H9 (cell line): Measurements from ENCODE around the gene TK2. TPM values are rescaled to one million over a fixed set of nuclear protein-coding genes. Genes with fewer than 3 reads are reported as not detected.

Experiments used
- DNase-seq: peaks from one replicate; pipeline ENCODE4 v3.0.0-alpha.2; 2017
- H2AFZ ChIP-seq: one replicate; pipeline ENCODE4 v1.6.1; 2013; ENCODE audit warnings: mild to moderate bottlenecking, low read length, control low read depth, moderate library complexity
- H2AK5ac ChIP-seq: 2 replicates; pipeline ENCODE4 v1.6.1; 2013; ENCODE audit warnings: low read length, control low read depth, mixed read lengths; ENCODE audit not compliant: insufficient read length
- H2BK120ac ChIP-seq: one replicate; pipeline ENCODE4 v1.6.1; 2013; ENCODE audit warnings: low read depth, mild to moderate bottlenecking, low read length, control low read depth, inconsistent platforms; ENCODE audit not compliant: poor library complexity, severe bottlenecking
- H2BK12ac ChIP-seq: 2 replicates; pipeline ENCODE4 v1.6.1; 2013; ENCODE audit warnings: low read length, control low read depth, mixed read lengths, low read depth; ENCODE audit not compliant: insufficient read length
- H2BK15ac ChIP-seq: 2 replicates; pipeline ENCODE4 v1.6.1; 2013; ENCODE audit warnings: low read depth, low read length, control low read depth
- H2BK20ac ChIP-seq: one replicate; pipeline ENCODE4 v1.6.1; 2013; ENCODE audit warnings: low read depth, mild to moderate bottlenecking, low read length, control low read depth, inconsistent platforms; ENCODE audit not compliant: poor library complexity, severe bottlenecking
- H2BK5ac ChIP-seq: 2 replicates; pipeline ENCODE4 v1.6.1; 2013; ENCODE audit warnings: low read length, control low read depth, mixed read lengths; ENCODE audit not compliant: insufficient read length
- H3K14ac ChIP-seq: 2 replicates; pipeline ENCODE4 v1.6.1; 2013; ENCODE audit warnings: low read length, control low read depth; ENCODE audit not compliant: insufficient read depth
- H3K18ac ChIP-seq: 2 replicates; pipeline ENCODE4 v1.6.1; 2013; ENCODE audit warnings: low read depth, mild to moderate bottlenecking, mixed read lengths, low read length, control low read depth; ENCODE audit not compliant: insufficient read length
- H3K23ac ChIP-seq: 2 replicates; pipeline ENCODE4 v1.6.1; 2013; ENCODE audit warnings: low read length, control low read depth, mixed read lengths, low read depth; ENCODE audit not compliant: insufficient read length
- H3K23me2 ChIP-seq: 2 replicates; pipeline ENCODE4 v1.6.1; 2013; ENCODE audit warnings: low read depth, mild to moderate bottlenecking, mixed read lengths, low read length, control low read depth; ENCODE audit not compliant: insufficient read length, poor library complexity, severe bottlenecking
- H3K27ac ChIP-seq: 2 replicates; pipeline ENCODE4 v1.5.1; 2013; ENCODE audit warnings: low read length, control low read depth, mixed read lengths, low read depth; ENCODE audit not compliant: insufficient read length
- H3K27me3 ChIP-seq: 2 replicates; pipeline ENCODE4 v1.6.1; 2013; ENCODE audit warnings: low read length, control low read depth, inconsistent platforms; ENCODE audit not compliant: insufficient read depth
- H3K4ac ChIP-seq: 2 replicates; pipeline ENCODE4 v1.6.1; 2013; ENCODE audit warnings: low read depth, mild to moderate bottlenecking, control low read depth, inconsistent platforms, low read length, moderate library complexity
- H3K4me1 ChIP-seq: 2 replicates; pipeline ENCODE4 v1.6.1; 2013; ENCODE audit warnings: low read length, control low read depth, inconsistent platforms; ENCODE audit not compliant: insufficient read depth
- H3K4me2 ChIP-seq: 2 replicates; pipeline ENCODE4 v1.6.1; 2013; ENCODE audit warnings: low read length, control low read depth, mixed read lengths; ENCODE audit not compliant: insufficient read length, insufficient read depth
- H3K56ac ChIP-seq: 2 replicates; pipeline ENCODE4 v1.6.1; 2013; ENCODE audit warnings: low read depth, mild to moderate bottlenecking, mixed read lengths, low read length, control low read depth; ENCODE audit not compliant: insufficient read length
- H3K79me1 ChIP-seq: 2 replicates; pipeline ENCODE4 v1.6.1; 2013; ENCODE audit warnings: low read depth, mild to moderate bottlenecking, moderate library complexity, low read length, control low read depth, inconsistent platforms; ENCODE audit not compliant: insufficient read depth, poor library complexity, severe bottlenecking
- H3K79me2 ChIP-seq: 2 replicates; pipeline ENCODE4 v1.6.1; 2013; ENCODE audit warnings: low read length, control low read depth, inconsistent platforms; ENCODE audit not compliant: insufficient read depth
- H3K9ac ChIP-seq: 2 replicates; pipeline ENCODE4 v1.6.1; 2013; ENCODE audit warnings: low read length, control low read depth, mixed read lengths; ENCODE audit not compliant: insufficient read length; ENCODE audit errors: extremely low read depth
- H3K9me3 ChIP-seq: one replicate; pipeline ENCODE4 v1.6.1; 2013; ENCODE audit warnings: low read depth, low read length, inconsistent platforms; ENCODE audit not compliant: control insufficient read depth
- H3T11ph ChIP-seq: one replicate; pipeline ENCODE4 v1.6.1; 2013; ENCODE audit warnings: mild to moderate bottlenecking, low read length, control low read depth, inconsistent platforms
- H4K20me1 ChIP-seq: one replicate; pipeline ENCODE4 v1.6.1; 2013; ENCODE audit not compliant: control insufficient read depth, insufficient read length, insufficient read depth
- H4K5ac ChIP-seq: 2 replicates; pipeline ENCODE4 v1.6.1; 2013; ENCODE audit warnings: low read depth, mild to moderate bottlenecking, mixed read lengths, low read length, control low read depth; ENCODE audit not compliant: insufficient read length
- H4K8ac ChIP-seq: replicated peaks from 2 replicates; pipeline ENCODE4 v1.6.1; 2013; ENCODE audit warnings: low read length, control low read depth, mixed read lengths, low read depth; ENCODE audit not compliant: insufficient read length
- H4K91ac ChIP-seq: 2 replicates; pipeline ENCODE4 v1.6.1; 2013; ENCODE audit warnings: low read depth, mild to moderate bottlenecking, moderate library complexity, mixed read lengths, low read length, control low read depth; ENCODE audit not compliant: insufficient read length
- H3K27ac Mint-ChIP-seq, 3 experiments: 2 replicates in 2 of 3; 3 replicates in 1 of 3; pipeline ENCODE4 v1.8.0; 2020 to 2021; ENCODE audit warnings: mixed read lengths in 3 of 3, mild to moderate bottlenecking in 1 of 3, moderate library complexity in 1 of 3
- H3K27me3 Mint-ChIP-seq: 2 replicates; pipeline ENCODE4 v1.8.0; 2021; ENCODE audit warnings: low read depth, mild to moderate bottlenecking, moderate library complexity, mixed read lengths
- H3K36me3 Mint-ChIP-seq, 3 experiments: 2 replicates in 2 of 3; 3 replicates in 1 of 3; pipeline ENCODE4 v1.8.0; 2020 to 2021; ENCODE audit warnings: low read depth in 3 of 3, mixed read lengths in 3 of 3; ENCODE audit not compliant: insufficient read depth in 1 of 3
- H3K4me1 Mint-ChIP-seq, 2 experiments: 2 replicates each; pipeline ENCODE4 v1.8.0; 2020; ENCODE audit warnings: mixed read lengths in 2 of 2
- H3K4me3 Mint-ChIP-seq, 2 experiments: 2 replicates in 1 of 2; 3 replicates in 1 of 2; pipeline ENCODE4 v1.8.0; 2020 to 2021; ENCODE audit warnings: mild to moderate bottlenecking in 2 of 2, mixed read lengths in 2 of 2, moderate library complexity in 1 of 2
- H3K9me3 Mint-ChIP-seq, 2 experiments: 2 replicates in 1 of 2; 3 replicates in 1 of 2; pipeline ENCODE4 v1.8.0; 2020; ENCODE audit warnings: mild to moderate bottlenecking in 2 of 2, mixed read lengths in 2 of 2, moderate library complexity in 1 of 2
- WGBS: extraction: QIAGEN DNeasy Blood & Tissue Kit; methylation state at CpG from one replicate; pipeline ENCODE4 v1.1.7; 2013; ENCODE audit warnings: missing lambda C conversion rate, low lambda C conversion rate, mixed read lengths; ENCODE audit not compliant: insufficient read length; ENCODE audit errors: extremely low coverage; 5-methylcytosine and 5-hydroxymethylcytosine counted together
- total RNA-seq: library from RNA; stranded (reverse); gene quantifications from 2 replicates; pipeline ENCODE4 v1.2.1, GENCODE V29; 2021
- TF ChIP-seq, protein P1 (sequence below): fragments of 200-600 bp; sonication (generic); conservative IDR thresholded peaks from 3 replicates; pipeline ENCODE4 v1.8.0; 2021; ENCODE audit warnings: antibody characterized with exemption, mild to moderate bottlenecking

TK2 gene
- total RNA-seq, 1 experiment from 2014 or later = 5.2 TPM

DNA sequence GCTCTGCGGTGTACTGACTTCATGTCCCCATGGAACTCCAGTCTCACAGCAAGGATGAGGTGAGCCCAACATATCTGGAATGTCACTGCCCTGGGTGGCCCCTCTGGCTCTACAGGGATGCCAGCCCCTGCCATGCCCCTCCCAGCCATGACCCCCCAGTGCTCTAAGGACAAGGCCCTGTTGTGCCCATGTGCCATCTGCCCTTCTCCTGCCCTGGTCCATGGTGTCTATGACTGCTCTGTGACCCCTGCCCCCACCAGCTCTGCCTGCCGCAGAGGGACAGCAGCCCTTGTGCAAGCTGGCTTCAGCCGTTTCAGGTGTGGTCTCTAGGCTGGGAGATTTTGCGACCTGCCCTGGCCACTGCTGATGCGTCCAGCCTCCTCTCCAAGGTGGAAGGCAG, 40.3 kb downstream of the TK2 start:
- H3K4ac ChIP-seq = no peak overlapping the region
- Mint-ChIP-seq H3K27me3 (peaks cover 11% of the 10 kb centered on the region), H3K4me1 (peaks cover 25 to 32% of the 10 kb centered on the region in 2 experiments), H3K36me3 (peaks cover 1 to 14% (median 7%) of the 10 kb centered on the region in 3 experiments; a peak in 5 of 7 replicates), H3K9me3 (no peaks in the 10 kb centered on the region; a peak in 1 of 5 replicates), H3K4me3 (no peak overlapping the region), H3K27ac (peak overlapping the region in 1 of 3 experiments; percentile 13; a peak in 1 of 7 replicates)
- TF ChIP-seq, protein P1, sequence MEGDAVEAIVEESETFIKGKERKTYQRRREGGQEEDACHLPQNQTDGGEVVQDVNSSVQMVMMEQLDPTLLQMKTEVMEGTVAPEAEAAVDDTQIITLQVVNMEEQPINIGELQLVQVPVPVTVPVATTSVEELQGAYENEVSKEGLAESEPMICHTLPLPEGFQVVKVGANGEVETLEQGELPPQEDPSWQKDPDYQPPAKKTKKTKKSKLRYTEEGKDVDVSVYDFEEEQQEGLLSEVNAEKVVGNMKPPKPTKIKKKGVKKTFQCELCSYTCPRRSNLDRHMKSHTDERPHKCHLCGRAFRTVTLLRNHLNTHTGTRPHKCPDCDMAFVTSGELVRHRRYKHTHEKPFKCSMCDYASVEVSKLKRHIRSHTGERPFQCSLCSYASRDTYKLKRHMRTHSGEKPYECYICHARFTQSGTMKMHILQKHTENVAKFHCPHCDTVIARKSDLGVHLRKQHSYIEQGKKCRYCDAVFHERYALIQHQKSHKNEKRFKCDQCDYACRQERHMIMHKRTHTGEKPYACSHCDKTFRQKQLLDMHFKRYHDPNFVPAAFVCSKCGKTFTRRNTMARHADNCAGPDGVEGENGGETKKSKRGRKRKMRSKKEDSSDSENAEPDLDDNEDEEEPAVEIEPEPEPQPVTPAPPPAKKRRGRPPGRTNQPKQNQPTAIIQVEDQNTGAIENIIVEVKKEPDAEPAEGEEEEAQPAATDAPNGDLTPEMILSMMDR = no peak
- H3K79me2 ChIP-seq = no peaks in the 10 kb centered on the region
- H3K18ac ChIP-seq = no peak overlapping the region
- no peak overlapping the region for H3K4me2 ChIP-seq
- no peaks in the 10 kb centered on the region for H3K27me3 ChIP-seq
- peak; percentile 21 for DNase-seq
- H3K4me1 ChIP-seq = peaks cover 4% of the 10 kb centered on the region; the same call in 1 of the 2 replicates
- H2BK20ac ChIP-seq = no peak overlapping the region
- H2BK15ac ChIP-seq = no peak overlapping the region
- no CpG with 5 or more reads among the region's 5 CpGs for WGBS
- H3K14ac ChIP-seq = no peak overlapping the region; the same call in 1 of the 2 replicates
- H4K5ac ChIP-seq = no peak overlapping the region
- no peaks in the 10 kb centered on the region for H4K20me1 ChIP-seq
- no peak overlapping the region for H3T11ph ChIP-seq
- H2BK120ac ChIP-seq = no peak overlapping the region
- no peak overlapping the region for H2BK12ac ChIP-seq
- H3K9me3 ChIP-seq = no peaks in the 10 kb centered on the region
- H3K79me1 ChIP-seq = no peaks in the 10 kb centered on the region
- H3K56ac ChIP-seq = no peak overlapping the region
- no peak overlapping the region for H3K27ac ChIP-seq
- H4K8ac ChIP-seq = no peak overlapping the region
- no peak overlapping the region for H4K91ac ChIP-seq
- H2AFZ ChIP-seq = no peak overlapping the region
- H2AK5ac ChIP-seq = no peak overlapping the region
- no peak overlapping the region for H2BK5ac ChIP-seq
- H3K9ac ChIP-seq = no peak overlapping the region
- H3K23me2 ChIP-seq = no peaks in the 10 kb centered on the region
- H3K23ac ChIP-seq = no peak overlapping the region
